Right hindlimb (tissue), 1 donor: ENCODE measurements around the gene RNASEL.

Source experiments
- DNase-seq: peaks from one replicate; pipeline ENCODE4 v3.0.0-alpha.2; 2018

Gene RNASEL

GRCh38 chr1:182620924-182621585, 32.0 kb upstream of the RNASEL start:
- DNase-seq: no peak

- peak; percentile 62 for DNase-seq
Observed at GRCh38 chr1:182617734-182618351, 28.8 kb upstream of the RNASEL start.

DNA sequence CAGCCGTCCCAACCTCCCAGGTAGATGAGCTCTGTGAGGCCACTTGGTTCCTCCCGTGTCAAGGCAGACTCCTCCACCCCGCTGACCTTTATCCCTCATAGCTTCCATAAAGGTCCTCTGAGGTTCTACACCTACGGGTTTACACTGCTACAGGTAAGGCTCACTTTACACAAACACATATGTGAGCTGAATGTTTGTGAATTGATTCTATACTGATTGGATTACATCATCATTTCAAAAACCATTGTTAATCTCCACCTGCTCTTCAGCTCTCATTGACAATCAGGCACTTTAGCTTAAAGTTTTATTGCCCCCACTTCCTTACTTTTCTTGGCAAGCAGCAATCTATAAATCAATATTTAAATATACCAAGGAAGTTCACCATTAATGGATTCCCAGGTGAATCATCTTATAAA, 28.0 kb upstream of the RNASEL start:
- DNase-seq: no peak

GRCh38 chr1:182616130-182617013, 27.3 kb upstream of the RNASEL start:
- DNase-seq: peak; percentile 85

- DNase-seq: peak; percentile 84
Observed at GRCh38 chr1:182615468-182616129, 26.5 kb upstream of the RNASEL start.

DNA sequence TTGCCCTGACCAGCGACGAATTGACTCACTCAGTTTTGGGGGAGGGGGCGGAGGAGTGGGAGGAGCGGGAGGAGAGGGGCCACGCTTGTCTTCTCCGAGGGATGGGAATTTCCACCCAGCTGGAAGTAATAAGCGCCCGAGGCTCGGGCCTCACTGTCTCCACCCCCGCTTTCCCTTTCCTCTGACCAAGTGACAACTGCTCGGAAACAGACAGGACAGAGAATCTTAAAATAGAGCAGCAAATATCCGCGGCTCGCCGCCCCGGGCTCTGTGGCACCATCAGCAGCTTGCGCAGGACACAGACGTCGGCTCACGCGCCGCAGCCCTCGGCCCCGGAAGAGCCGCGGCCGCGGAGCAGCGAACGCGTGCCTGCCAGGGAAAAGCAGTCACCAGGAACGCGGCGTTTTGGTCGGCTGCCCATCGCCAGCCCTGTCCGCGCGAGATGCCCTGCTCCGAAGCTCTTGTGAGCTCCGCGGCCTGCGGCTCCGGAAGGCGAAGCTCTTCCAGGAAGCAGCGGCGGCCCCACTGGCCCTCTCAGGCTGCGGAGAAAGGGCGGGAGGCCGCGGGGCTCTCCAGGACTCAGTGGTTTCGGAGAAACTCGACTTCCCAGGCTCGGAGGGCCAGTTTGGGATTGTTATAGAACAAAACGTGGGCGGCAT, 25.9 kb upstream of the RNASEL start:
- DNase-seq: peak; percentile 95

GRCh38 chr1:182611787-182612186, 22.7 kb upstream of the RNASEL start:
- peak; percentile 54 for DNase-seq

DNA sequence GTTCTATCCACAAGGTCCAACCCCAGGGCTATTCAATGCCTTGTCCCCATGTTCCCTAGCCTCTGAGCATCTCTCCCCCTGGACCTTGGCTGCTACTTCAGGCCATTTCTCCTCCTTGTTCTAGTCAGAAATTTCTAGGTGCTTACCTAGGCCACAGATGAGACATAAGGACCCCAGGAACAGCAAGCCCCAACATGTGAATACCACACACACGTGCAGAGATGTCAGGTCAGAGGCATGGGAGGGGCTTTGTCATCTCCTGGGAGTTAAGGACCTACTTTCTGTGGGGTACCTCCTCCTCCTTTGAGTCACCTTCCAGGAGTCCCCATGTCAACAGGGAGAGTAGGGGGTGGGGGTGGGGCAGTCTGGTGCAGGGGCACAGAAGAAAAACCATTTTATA, 22.3 kb upstream of the RNASEL start:
- no peak for DNase-seq

GRCh38 chr1:182610606-182611194, 21.6 kb upstream of the RNASEL start:
- peak; percentile 39 for DNase-seq

DNA sequence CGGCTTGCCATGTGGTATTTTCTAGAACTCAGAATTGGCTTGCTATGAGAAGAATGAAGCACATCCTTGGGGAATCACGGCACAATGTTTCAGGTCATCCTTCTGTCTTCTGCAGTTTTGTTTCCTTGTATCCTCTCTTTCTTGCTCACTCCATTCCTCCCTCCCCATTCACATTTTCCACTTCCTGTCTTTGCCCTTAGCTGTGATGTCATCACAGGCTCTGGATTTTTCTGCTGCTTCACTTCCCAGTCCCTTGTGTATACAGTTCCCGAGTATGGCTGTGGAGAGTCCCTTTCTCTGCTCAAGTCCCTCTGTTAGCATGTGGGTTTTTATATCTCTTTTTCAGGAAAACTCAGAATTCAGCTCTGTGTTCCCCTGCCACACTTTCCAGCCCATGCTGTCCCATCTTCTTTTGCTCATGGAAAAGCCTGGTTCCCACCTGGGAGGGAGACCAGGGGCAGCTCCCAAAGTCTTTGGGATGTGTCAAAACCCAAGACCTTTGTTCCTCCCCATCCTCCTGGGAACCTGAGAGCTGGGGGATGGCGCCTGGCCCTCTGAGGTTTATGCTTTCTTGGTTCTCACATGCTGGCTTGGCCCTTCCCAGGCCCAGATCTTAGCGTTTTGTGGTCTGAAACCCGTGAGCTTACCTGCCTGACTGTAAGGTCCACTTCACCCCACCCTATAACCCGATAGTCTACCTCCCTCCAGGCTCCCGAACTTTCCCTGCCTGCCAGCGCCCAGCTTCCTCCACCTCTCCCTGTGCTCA, 20.0 kb upstream of the RNASEL start:
- no peak for DNase-seq

DNA sequence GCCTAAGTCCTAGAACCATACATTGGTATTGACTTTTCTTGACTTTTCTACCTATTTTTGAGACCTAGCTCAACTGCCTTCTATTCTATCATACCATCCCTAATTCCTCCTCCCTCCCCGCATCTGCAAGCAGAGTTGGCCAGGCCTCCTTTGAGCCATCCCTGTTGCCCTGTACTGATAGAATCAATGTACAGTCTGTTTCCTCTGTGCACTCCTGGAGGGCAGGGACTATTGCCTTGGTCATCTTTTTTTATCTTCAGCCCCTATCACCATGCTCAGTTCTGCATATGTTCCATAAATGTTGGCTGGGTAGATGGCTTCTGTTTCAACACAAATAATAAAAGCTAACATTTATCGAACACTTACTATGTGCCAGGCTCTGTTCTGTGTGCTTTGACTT, 19.2 kb upstream of the RNASEL start:
- DNase-seq: no peak

DNA sequence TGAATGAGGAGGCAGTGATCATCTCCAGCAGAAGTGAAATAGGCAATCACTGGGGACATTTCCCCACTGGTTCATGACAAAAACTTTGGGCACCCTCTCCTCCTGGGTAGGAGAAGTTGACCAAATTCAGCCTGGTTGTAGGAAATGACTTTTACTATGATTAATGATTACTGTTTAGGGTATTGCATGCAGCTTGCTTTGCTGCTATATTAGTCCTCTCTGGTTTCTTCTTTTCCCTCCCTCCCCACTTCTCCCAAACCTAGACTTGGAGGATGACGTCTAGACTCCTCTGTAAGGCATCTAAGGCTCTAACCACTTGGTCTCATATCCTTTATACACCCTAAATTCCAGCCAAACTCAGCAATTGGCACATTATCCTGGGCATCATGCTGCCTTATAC, 18.5 kb upstream of the RNASEL start:
- DNase-seq: no peak

GRCh38 chr1:182604175-182605164, 15.4 kb upstream of the RNASEL start, which contains the start of gene RGS16:
TSS of gene RGS16 (minus strand) at chr1:182604389. CDS start at chr1:182604259, 130 bp downstream.
- peak; percentile 94 for DNase-seq

DNA sequence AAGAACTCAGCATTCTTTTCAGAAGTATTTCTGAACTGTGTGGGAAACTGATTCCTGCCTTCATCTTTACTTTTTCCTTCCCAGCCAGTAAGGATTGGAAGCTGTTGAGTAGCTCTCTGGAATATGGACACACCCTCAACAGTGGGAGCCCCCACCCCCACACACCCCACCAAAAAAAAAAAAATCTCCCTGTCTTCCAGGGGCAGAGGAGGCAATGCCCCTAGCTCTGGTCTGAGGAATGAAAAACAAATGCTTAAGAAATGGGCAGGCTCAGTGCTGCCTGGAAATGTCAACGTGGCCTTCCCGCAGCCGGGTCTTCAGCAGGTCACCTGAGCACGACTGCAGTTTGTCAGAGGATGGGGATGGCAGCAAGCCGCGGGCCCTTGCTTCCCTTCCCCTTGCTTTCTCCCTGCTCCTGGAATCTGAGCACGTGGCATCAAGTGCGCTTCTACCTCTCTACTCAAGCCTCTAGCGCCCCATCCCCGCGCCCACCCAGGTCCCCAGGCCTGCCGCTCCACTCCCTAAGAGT, 14.7 kb upstream of the RNASEL start:
- no peak for DNase-seq

DNA sequence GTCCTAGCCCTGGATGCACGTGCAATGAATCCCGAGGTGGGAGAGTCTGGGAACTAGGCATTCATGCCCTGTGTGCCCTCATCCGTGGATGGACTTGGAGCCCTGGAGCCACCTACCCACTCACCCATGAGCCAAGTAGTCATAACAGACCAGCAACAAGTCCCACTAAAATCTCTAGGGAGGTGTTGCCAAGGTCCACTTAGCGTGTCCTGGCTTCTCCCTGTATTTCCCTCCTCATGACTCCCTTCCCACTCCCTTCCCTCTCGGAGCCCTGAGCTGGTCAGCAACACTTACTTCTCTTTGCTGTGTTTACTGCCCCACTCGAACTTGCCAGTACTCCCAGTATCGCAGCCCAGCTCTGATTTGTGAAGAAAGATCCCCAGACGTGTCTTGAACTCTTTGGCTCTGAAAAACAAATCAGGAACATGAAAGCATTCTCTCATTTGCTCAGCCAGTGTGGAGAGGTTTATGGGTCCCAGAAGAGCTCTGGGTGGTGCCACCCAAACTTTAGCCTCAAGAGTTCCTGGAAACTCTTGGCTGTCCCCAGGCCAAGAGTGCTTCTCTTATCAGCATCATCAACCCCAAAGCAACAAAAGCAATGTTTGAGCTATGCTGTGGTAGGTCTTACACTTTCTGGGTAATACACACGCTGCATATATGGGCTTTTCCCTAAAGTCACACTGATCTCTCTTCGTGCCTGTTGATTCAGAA, 14.0 kb upstream of the RNASEL start:
- DNase-seq: no peak

DNA sequence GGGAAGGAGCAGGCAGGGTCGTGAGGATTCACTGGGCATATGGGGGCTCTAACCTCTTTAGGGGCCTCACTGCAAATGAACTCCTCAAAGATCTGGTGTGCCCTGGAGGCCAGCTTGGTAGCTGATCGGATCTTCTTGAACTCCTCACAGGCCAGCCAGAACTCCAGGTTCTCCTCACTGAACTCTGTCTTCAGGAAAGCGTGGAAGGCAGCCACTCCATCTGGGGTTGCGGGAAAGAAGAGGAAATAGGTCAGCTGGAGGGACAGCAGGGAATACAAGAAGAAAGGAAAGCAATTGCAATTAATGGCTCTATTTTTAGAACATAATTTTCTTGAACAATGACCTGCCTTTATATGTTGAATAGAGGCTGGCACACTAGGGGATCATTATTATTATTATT, 12.9 kb upstream of the RNASEL start:
- no peak for DNase-seq

GRCh38 chr1:182601416-182601786, 12.3 kb upstream of the RNASEL start:
- peak; percentile 68 for DNase-seq

- DNase-seq: no peak
Observed at GRCh38 chr1:182600745-182601415, 11.8 kb upstream of the RNASEL start.
